CD4-positive, alpha-beta T cell treated with Interferon gamma for 1 hour (primary cell): ENCODE measurements around the gene CHIA.

ENCODE experiments used
- DNase-seq: peaks from one replicate; pipeline ENCODE4 v3.0.0-alpha.2; 2020

CHIA gene

GRCh38 chr1:111369645-111370044, 79.0 kb downstream of the CHIA start:
- DNase-seq: no peak
